ENCODE data around the gene TAOK3. TPM values are rescaled to one million over a fixed set of nuclear protein-coding genes. Genes with fewer than 3 reads are reported as not detected.
"Not testable (repeated sequence)": the region's sequence is repeated elsewhere in the genome, so short reads cannot be mapped to it uniquely, and the experiment has no call there.

The TAOK3 gene
- polyA plus RNA-seq, 4 donors, result 25.8 to 35.5 (median 32.9) TPM

DNA sequence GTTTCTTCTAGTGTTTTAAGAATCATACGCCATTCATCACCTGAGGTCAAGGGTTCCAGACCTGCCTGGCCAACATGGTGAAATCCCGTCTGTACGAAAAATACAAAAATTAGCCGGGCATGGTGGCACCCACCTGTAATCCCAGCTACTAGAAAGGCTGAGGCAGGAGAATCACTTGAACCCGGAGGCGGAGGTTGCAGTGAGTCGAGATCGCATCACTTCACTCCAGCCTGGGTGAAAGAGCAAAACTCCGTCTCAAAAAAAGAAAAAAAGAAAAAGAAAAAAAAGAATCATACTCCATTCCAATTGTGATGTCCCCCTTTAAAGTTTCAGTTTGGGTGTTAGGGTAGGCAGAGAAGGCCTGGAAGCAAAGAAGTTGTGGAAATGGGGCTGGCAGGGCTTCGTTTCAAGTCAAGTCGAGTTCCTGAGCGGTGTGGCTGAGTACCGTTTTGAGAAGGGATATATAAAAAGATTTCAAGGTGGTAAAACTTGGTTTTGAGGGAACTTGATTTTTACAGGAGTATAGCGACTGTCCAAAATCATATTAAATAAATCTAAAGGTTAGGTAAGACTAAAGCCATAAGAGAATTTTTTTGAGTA lies 1.5 kb upstream of the TAOK3 start:
- no peak for DNase-seq (ENCODE audit: low read depth in 4 of 4, low spot score in 3 of 4)

DNA sequence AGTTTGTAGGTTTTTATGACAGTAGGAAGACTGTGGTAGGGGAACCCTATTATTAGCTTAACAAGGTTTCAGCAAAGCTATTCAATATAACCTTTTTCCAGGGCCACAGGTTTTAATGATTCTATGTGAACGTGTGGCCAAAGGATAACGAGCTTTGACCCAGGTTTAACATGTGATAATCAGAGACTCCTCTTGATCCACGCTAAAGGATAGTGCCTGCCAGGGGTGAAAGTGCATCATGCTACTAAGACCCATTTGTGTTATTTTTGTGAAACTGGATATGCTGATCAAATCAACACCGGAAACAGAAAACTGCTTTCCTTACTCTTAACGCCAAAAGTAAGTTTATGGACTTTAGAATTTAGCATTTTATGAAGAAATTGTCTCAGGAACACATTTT lies 909 bp upstream of the TAOK3 start:
- no peak for DNase-seq (ENCODE audit: low read depth in 4 of 4, low spot score in 3 of 4)

GRCh38 chr12:118371321-118372282 lies 1.1 kb downstream of the TAOK3 start:
- DNase-seq (ENCODE audit: low read depth in 4 of 4, low spot score in 3 of 4), result no peak

DNA sequence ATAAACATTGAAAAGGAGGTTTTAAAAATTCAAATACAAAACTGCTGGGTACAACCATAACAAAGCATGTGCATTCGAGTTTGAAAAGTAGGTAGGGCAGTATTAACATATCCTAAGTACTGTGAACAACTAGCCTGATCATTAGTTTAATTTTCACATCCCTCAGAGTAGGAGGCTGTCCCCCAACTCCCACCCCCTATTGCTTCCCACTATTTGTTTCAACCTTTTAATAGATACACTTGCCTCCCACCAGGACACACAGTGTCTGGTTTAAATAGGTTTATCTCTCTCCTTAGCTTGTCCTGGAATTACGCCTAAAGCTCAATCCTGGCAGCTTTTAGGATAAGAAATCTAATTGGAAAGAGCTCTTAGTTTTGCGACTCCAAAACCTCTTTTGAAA lies 2.1 kb downstream of the TAOK3 start:
- no peak for DNase-seq (ENCODE audit: low read depth in 4 of 4, low spot score in 3 of 4)

DNA sequence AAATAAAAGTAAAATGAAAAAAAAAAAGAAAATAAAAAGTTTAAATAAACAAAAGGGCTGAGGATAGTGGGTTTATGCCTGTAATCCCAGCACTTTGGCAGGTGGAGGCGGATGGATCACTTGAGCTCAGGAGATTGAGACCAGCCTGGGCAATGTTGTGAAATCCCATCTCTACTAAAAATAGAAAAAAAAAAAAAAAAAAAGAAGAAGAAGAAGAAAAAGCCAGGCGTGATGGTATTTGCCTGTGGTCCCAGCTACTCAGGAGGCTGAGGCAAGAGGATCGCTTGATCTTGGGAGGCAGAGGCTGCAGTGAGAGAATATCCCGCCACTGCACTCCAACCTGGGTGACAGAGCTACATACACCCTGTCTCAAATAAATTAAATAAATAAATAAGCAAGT lies 3.9 kb downstream of the TAOK3 start:
- DNase-seq (ENCODE audit: low read depth in 4 of 4, low spot score in 3 of 4), result no peak

DNA sequence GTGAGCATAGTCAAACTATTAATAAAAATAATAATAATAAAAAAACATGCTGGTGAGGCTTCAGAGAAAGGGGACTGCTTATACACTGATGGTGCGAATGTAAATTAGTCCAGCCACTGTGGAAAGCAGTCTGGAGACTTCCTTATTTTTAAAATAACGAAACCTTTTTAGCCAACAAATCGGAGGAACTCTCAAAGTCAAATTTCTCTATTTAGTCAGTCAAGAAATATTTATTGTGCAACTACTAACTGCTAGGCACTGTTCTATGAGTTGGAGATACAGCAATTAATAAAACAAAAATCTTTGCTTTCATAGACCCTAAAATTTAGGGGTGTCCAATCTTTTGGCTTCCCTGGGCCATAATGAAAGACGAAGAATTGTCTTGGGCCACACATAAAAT lies 10.8 kb downstream of the TAOK3 start:
- DNase-seq (ENCODE audit: low read depth in 4 of 4, low spot score in 3 of 4), result no peak

- DNase-seq (ENCODE audit: low read depth in 4 of 4, low spot score in 3 of 4), result no peak
Measured at GRCh38 chr12:118361092-118361404, 11.7 kb downstream of the TAOK3 start.

- DNase-seq (ENCODE audit: low read depth in 4 of 4, low spot score in 3 of 4), result no peak
Measured at GRCh38 chr12:118359541-118359915, 13.2 kb downstream of the TAOK3 start.

DNA sequence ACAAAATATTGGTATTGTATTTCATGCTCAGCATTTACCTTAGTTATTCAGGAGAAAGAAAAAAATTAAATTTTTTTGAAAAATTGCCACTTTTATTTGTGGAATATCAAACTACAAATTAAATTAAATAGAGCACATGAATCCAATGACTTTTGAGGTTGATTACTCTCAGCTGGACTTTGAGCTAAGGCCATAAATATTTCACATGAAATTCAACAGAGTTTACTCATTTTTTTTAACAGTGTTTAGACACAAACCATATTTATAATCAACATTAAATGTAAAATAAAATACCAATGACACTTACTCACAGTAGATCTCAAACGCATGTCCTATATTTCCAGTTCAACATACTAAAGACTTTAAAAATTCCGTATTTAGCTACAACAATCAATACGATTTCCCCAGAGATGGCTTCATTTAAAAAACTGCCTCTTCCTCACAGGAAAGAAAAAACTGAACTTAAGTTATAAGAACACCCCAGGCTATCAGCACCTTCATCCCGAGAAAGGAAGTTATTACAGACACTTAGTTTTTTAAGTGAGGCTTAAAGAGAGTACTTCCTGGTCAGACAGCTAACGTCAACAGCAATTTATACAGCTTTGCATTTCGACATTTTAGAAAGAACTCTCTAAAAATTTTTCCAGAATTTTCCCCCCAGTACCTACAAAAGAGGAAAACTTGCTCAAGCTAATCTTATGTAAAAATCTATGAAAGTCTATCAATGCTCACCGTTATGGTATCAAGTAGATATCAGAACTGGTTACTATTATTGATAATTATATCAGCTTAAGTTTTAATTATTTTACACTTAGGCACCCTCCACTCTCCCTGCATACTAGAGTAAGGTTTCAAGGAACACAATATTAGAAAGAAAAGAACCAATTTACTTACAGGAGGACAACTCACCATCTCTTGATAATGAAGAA lies 13.8 kb downstream of the TAOK3 start:
- no peak for DNase-seq (ENCODE audit: low read depth in 4 of 4, low spot score in 3 of 4)

DNA sequence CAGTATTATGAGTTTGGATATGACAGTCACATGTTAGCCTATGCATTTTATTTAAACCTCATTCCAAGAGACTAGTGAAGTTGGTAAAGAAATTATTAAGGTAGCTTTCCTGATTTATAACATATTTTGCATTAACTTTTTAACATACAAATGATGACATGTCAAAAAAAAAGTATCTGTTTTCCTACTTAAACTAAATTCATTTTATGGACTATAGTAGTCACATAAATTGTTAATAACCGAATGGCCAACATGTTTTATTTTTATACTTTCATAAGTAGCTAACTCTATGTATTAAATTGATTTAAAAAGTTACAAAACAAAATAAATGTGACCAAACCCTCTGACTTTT lies 14.7 kb downstream of the TAOK3 start:
- no peak for DNase-seq (ENCODE audit: low read depth in 4 of 4, low spot score in 3 of 4)

GRCh38 chr12:118357257-118358007 lies 15.3 kb downstream of the TAOK3 start:
- no peak for DNase-seq (ENCODE audit: low read depth in 4 of 4, low spot score in 3 of 4)

DNA sequence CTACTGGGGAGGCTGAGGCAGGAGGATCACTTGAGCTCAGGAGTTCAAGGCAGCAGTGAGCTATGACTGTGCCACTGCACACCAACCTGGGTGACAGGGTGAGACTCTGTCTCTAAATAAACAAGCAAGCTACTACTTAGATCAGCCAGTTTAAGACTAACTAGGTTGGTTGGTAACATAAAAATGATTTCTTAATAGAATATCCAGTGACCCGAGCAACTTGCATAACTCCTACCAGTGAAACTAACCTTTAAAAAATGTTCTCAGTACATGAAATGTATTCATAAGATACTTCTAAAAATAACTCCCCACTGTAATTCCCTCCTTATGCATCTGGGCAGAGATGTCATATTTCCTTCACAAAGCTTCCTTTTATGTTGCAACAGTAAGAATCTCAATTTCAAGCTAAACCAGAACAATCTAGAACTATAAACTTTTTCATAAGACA lies 15.9 kb downstream of the TAOK3 start:
- no peak for DNase-seq (ENCODE audit: low read depth in 4 of 4, low spot score in 3 of 4)

- DNase-seq (ENCODE audit: low read depth in 4 of 4, low spot score in 3 of 4), result no peak
Measured at GRCh38 chr12:118355843-118356242, 16.9 kb downstream of the TAOK3 start.

DNA sequence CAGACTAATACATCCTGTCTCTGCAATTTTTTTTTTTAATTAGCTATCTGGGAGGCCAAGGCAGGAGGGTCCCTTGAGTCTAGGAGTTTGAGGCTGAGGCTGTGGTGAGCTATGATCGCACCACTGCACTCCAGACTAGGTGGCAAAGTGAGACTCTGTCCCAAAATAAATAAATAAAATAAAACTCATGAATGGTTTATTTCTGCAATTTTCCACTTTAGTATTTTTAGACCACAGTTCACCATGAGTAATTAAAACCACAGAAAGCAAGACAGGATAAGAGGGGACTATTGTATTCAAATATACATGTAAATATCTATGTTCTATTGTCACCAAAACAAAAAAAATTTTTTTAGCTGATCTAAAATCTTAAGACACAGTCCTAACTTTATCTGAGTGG lies 17.8 kb downstream of the TAOK3 start:
- DNase-seq (ENCODE audit: low read depth in 4 of 4, low spot score in 3 of 4), result no peak

DNA sequence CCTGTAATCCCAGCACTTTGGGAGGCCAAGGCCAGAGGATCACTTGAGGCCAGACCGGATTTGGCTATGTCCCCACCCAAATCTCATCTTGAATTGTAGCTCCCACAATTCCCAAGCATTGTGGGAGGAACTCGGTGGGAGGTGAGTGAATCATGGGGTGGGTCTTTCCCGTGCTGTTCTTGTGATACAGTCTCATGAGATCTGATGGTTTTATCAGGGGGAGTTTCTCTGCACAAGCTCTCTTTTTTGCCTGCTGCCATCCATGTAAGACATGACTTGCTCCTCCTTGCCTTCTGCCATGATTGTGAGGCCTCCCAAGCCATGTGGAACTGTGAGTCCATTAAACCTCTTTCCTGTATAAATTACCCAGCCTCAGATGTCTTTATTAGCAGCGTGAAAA lies 18.2 kb downstream of the TAOK3 start:
- DNase-seq (ENCODE audit: low read depth in 4 of 4, low spot score in 3 of 4), result not testable (repeated sequence)

GRCh38 chr12:118353721-118354120 lies 19.0 kb downstream of the TAOK3 start:
- DNase-seq (ENCODE audit: low read depth in 4 of 4, low spot score in 3 of 4), result no peak

DNA sequence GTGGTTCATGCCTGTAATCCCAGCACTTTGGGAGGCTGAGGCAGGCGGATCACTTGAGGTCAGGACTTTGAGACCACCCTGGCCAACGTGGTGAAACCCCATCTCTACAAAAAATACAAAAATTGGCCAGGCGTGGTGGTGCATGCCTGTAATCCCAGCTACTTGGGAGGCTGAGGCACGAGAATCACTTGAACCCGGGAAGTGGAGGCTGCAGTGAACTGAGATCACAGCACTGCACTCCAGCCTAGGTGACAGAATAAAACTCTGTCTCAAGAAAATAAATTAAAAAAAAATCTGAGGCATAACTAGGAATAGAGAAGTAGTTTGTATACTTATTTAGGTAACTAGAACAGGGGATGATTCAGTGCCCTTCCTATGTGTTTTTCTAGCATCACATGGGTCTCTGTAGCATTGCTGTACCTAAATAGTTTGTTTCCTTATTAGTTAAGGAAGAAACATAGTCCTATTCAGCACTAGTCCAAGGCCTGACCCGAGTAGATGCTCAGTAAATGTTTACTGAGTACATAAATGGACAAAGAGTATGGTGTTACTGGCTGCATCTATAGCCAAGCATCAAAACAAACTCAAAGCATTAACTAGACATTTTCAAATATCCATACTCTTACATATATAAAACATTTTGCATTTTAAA lies 21.7 kb downstream of the TAOK3 start:
- no peak for DNase-seq (ENCODE audit: low read depth in 4 of 4, low spot score in 3 of 4)

GRCh38 chr12:118347916-118348315 lies 24.8 kb downstream of the TAOK3 start:
- no peak for DNase-seq (ENCODE audit: low read depth in 4 of 4, low spot score in 3 of 4)

DNA sequence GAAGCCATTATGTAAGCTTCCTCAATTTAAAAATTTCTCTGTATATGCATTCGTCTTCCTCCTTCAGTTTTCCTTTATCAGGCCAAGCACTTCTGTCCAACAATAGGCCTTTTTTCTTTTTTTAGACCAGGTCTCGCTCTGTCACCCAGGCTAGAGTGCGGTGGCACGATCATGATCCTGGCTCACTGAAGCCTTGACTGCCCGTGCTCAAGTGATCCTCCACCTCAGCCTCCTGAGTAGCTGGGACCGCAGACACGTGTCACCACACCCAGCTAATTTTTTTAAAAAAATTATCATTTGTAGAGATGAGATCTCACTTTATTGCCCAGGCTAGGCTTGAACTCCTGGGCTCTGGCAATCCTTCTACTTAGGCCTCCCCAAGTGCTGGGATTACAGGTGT lies 25.8 kb downstream of the TAOK3 start:
- DNase-seq (ENCODE audit: low read depth in 4 of 4, low spot score in 3 of 4), result no peak

DNA sequence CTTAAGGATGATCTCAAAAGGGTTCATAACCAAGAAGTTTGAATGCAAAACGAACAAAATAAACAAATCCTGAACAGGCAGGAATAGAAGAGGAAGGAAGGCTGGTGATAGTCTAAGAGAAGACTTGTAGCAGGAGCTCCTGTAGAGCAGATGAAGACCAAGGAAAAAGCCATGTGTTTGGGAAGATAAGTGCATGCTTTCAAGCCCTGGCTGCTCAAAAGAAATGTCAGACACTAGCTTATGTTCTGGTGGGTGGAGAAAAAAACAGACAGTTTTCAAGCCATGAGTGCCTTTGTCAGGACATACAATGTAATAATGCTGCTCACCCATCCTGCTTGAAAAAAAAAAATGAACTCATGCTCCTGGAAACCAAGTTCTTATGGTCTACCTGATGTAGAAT lies 27.4 kb downstream of the TAOK3 start:
- DNase-seq (ENCODE audit: low read depth in 4 of 4, low spot score in 3 of 4), result no peak
